AG04449 (cell line): Measurements from ENCODE around the gene LRRN1.
"Not testable (repeated sequence)": the region's sequence is repeated elsewhere in the genome, so short reads cannot be mapped to it uniquely, and the experiment has no call there.

Experiments used
- CTCF ChIA-PET: fragments of 350-600 bp; formaldehyde crosslinking; extraction: SDS; loops from one replicate; lab custom pipeline; 2021; ENCODE audit warnings: antibody characterized with exemption; lab: Yijun Ruan, JAX
- POLR2A ChIA-PET: fragments of 400-600, 350-600 bp; formaldehyde crosslinking; extraction: SDS; loops from one replicate; lab custom pipeline; 2020; ENCODE audit warnings: antibody characterized with exemption, inconsistent platforms; lab: Yijun Ruan, JAX
- DNase-seq: peaks from one replicate; pipeline ENCODE4 v3.0.0-alpha.2; 2010; ENCODE audit warnings: low read depth, low spot score
- H3K4me3 ChIP-seq: 2 replicates; pipeline ENCODE4 v1.5.1; 2011; ENCODE audit warnings: low read depth, mild to moderate bottlenecking, control low read depth, low read length
- CTCF ChIP-seq: IDR thresholded peaks from one replicate; pipeline ENCODE4 v1.5.1; 2011; ENCODE audit warnings: mild to moderate bottlenecking, moderate library complexity, low read length, control low read depth, inconsistent platforms; ENCODE audit not compliant: insufficient read depth; ENCODE audit errors: missing control alignments

LRRN1 gene

DNA sequence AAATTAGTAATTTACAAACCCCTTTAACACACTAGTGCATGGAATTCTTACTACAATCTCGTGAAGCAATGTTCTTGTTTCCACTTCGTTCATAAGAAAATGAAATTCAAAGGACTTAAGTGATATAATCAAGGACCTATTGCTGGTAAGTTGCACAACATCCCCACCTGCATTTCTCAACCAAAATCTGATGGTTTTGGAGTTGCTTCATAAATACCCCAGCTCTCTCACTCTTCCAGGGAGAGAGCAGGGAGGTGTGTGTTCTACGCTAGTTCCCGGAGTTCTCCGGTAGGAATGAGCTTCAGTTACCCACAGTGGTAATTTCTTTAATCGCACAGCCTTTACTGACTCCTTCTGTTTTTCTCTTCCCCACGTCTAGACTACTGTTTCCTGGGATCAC, 81.8 kb downstream of the LRRN1 start:
- DNase-seq = no peak
- H3K4me3 ChIP-seq = no peak overlapping the region
- ChIA-PET POLR2A (no interaction called here), CTCF (no interaction called here)
- no peak for TF ChIP-seq CTCF

GRCh38 chr3:3887311-3887710, 88.1 kb downstream of the LRRN1 start:
- CTCF ChIA-PET, DNase-seq, H3K4me3 ChIP-seq, POLR2A ChIA-PET: not testable (repeated sequence)

GRCh38 chr3:3893590-3893989, 94.4 kb downstream of the LRRN1 start:
- H3K4me3 ChIP-seq = no peak overlapping the region
- POLR2A ChIA-PET = interaction anchor here (0.7 kb wide), 1 partner anchor 330 kb away, joined by 3 read pairs; no protein-coding TSS in a partner anchor
- no peak for TF ChIP-seq CTCF
- DNase-seq = no peak
- CTCF ChIA-PET = no interaction called here
